Stimulated activated CD8-positive, alpha-beta memory T cell treated with anti-CD3 and anti-CD28 coated beads, Interleukin-7, amount 100 ng/mL, for 4 hours (primary cell): ENCODE results near the gene SULT4A1.

ENCODE experiments used
- DNase-seq, 2 donors: peaks; one replicate each; pipeline ENCODE4 v3.0.0-alpha.2; 2020; ENCODE audit warnings: low read depth in 2 of 2

Gene SULT4A1

GRCh38 chr22:43828998-43829782, 33.1 kb downstream of the SULT4A1 start:
- DNase-seq, result no peak

DNA sequence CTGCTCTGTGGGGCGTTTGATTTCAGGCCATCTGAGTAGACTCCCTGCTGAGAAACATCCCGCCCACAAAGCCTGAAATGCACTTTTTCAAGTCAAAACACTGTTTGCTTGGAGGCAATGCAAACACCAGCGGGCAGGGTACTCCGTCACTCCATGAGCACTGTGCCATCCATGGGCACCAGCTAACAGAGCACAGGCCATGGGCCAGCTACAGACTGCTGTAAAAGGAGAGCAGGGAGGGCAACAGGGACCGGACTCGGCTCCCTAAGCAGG, 33.7 kb downstream of the SULT4A1 start:
- DNase-seq, result no peak

DNA sequence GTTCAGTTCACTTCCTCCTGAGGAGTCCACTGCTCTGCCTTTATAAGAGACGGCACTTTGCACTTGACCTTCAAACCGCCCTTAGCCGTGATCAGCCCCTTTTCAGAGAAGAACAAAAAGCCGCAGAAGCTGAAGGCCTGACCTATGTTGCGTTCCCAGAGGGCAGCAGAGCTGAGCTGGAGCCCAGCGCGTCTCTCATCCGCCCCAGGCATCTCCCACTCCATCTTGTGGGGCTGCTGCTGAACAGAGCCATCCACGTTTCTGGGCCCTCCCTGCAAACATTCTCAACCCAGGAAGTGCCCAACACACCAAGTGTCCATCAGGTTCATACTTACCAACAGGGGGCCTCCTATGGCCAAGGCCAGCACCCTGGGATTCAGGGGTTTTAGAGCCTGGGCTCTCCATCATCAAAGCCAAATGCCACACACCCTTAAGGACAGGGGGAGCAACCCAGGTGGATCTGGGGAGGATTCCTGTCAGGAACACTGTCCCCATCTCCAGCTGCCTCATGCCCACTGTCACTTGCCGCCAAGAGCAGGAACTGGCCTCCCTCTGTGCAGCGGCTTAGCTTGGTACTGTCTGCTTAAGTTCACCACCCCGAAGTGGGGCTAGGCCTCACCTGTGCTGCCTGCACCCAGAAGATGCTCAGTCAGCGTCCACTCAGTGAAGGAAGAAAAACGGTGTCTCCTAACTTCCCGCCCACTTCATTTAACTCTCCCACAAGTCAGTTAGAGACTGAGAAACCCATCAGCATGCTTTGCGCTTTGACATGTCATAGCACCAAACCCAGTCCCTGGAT, 34.2 kb downstream of the SULT4A1 start:
- DNase-seq, result no peak

GRCh38 chr22:43827003-43827735, 35.1 kb downstream of the SULT4A1 start:
- DNase-seq, result no peak

GRCh38 chr22:43826142-43827002, 35.9 kb downstream of the SULT4A1 start:
- no peak for DNase-seq

GRCh38 chr22:43825651-43826050, 36.7 kb downstream of the SULT4A1 start:
- DNase-seq, result no peak

- no peak for DNase-seq
Observed at GRCh38 chr22:43824724-43825420, 37.4 kb downstream of the SULT4A1 start.

DNA sequence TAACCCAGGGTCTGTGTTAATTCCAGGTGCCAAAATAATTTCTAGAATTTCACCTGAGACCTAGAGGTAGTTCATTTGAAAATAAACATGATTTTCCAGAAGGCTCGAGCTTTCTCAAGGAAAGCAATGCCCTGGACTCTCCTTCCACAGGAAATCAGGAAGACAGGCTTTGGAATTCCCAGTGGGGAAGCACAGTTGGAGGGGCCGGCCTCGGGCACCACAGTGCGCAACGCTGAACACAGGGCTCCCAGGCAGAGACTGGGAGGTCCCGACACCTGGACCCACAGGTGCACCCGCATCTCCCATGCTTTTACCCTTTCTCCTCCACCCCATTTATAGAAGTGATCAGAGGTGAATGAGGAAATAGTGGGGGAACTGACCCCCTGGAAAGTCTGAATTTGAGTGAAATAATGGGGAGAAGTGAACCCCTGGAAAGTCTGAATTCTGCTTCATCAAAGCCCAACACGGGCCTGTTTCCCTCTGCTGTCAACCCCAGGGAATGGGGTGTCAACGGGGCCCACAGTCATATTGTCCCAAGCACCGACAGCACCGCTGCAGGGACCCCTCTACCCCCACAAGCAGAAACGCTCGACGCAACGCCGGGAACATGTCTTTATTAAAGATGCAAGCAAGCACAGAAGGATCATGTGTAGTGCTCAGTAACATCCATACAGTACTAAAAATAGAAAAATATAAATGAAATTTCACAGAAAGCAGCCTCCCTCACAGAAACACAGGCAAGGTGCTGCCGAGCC, 38.2 kb downstream of the SULT4A1 start:
- no peak for DNase-seq

DNA sequence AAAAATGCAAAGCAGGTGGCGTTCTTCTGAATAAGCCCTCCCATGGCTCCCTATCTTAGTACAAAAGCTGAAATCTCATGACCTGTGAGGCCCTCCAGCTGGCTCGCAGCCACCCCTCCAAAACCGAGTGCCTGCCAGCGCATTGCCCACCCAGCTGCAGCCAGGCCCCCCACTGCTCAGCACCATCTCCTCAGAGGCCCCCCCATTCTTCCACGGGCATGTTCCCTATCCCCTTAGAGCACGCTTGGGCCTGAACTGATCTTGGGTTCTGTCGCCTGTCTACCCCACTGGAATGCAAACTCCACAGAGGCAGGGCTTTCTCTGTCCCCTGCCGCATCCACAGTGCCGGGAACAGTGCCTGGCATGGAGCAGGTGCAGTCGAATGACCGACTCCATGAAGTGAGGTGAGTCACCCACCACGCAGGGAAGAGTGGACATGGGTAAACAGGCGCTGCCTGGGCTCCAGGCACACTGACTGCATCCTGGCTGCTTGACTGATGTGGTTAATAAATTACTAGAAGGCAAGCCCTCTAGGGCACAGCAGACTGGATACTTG, 38.9 kb downstream of the SULT4A1 start:
- no peak for DNase-seq

- no peak for DNase-seq
Observed at GRCh38 chr22:43821606-43822425, 40.5 kb downstream of the SULT4A1 start.

- no peak for DNase-seq
Observed at GRCh38 chr22:43820651-43821305, 41.5 kb downstream of the SULT4A1 start.

- no peak for DNase-seq
Observed at GRCh38 chr22:43819931-43820640, 42.2 kb downstream of the SULT4A1 start.

- no peak for DNase-seq
Observed at GRCh38 chr22:43819421-43819921, 42.8 kb downstream of the SULT4A1 start.

GRCh38 chr22:43818981-43819380, 43.3 kb downstream of the SULT4A1 start:
- no peak for DNase-seq

GRCh38 chr22:43817402-43817801, 44.9 kb downstream of the SULT4A1 start:
- no peak for DNase-seq

- no peak for DNase-seq
Observed at GRCh38 chr22:43814264-43814663, 48.0 kb downstream of the SULT4A1 start.

- DNase-seq, result no peak
Observed at GRCh38 chr22:43812890-43813289, 49.4 kb downstream of the SULT4A1 start.
